HCT116 (cell line): ENCODE measurements around the gene FAIM. TPM values are rescaled to one million over a fixed set of nuclear protein-coding genes. Genes with fewer than 3 reads are reported as not detected.

Source experiments
- ATAC-seq: fragments of 200-7000 bp; cut with Tn5 transposase; 2 replicates; pipeline ENCODE4 v1.9.1; 2020; ENCODE audit warnings: mild to moderate bottlenecking, moderate library complexity
- BruUV-seq: library from RNA; stranded (reverse); fragments of 400-500 nt; replicated peaks from 2 replicates; lab custom pipeline; 2021; lab: Mats Ljungman, UMichigan
- CTCF ChIA-PET: fragments of 300-600 bp; sonication (Branson Sonifier 250); formaldehyde crosslinking; loops from one replicate; lab custom pipeline; 2021; ENCODE audit warnings: antibody characterized with exemption; lab: Charles Lee
- POLR2A ChIA-PET: fragments of 300-600, 350-600 bp; sonication (Branson Sonifier 250); formaldehyde crosslinking; loops from one replicate; lab custom pipeline; 2021; ENCODE audit warnings: antibody characterized with exemption; lab: Charles Lee
- RAD21 ChIA-PET, 2 experiments: fragments of 300-600 bp; sonication (Branson Sonifier 250); formaldehyde crosslinking; loops; one replicate each; lab custom pipeline; 2023; ENCODE audit warnings: low total read pairs in 2 of 2; ENCODE audit not compliant: uncharacterized antibody in 2 of 2, unreplicated experiment in 2 of 2, low non-redundant PET in 1 of 2; lab: Charles Lee
- DNase-seq: peaks from one replicate; pipeline ENCODE4 v3.0.0-alpha.2; 2010; ENCODE audit warnings: low read depth, low spot score
- H2AFZ ChIP-seq: fragments of 200-600 bp; shearing (Covaris generic), sonication (generic); 2 replicates; pipeline ENCODE4 v1.6.1; 2017; ENCODE audit warnings: low read depth, mixed run types, mixed read lengths, antibody characterized with exemption, low read length; ENCODE audit not compliant: poor library complexity, severe bottlenecking
- H3K27ac ChIP-seq: 2 replicates; pipeline ENCODE4 v1.5.1; 2012; ENCODE audit warnings: low read depth, low read length
- H3K27me3 ChIP-seq: fragments of 200-600 bp; sonication (generic); 2 replicates; pipeline ENCODE4 v1.6.1; 2016; ENCODE audit warnings: mixed run types, low read length, mixed read lengths; ENCODE audit not compliant: insufficient read depth
- H3K36me3 ChIP-seq, 2 experiments: fragments of 200-500 bp in 1 of 2; fragments of 200-600 bp in 1 of 2; sonication (Bioruptor generic) in 1 of 2; sonication (generic) in 1 of 2; 2 replicates each; pipeline versions ENCODE4 v1.5.1 to v1.6.1; 2014 to 2016; ENCODE audit warnings: low read length in 2 of 2, inconsistent platforms in 1 of 2, mixed read lengths in 1 of 2, mixed run types in 1 of 2; ENCODE audit not compliant: insufficient read depth in 2 of 2, control insufficient read depth in 1 of 2
- H3K4me1 ChIP-seq, 2 experiments: fragments of 200-600 bp in 1 of 2; sonication (generic) in 1 of 2; 2 replicates each; pipeline versions ENCODE4 v1.5.1 to v1.6.1; 2012 to 2017; ENCODE audit warnings: low read length in 2 of 2, inconsistent platforms in 1 of 2, mild to moderate bottlenecking in 1 of 2, mixed read lengths in 1 of 2, mixed run types in 1 of 2, moderate library complexity in 1 of 2; ENCODE audit not compliant: insufficient read depth in 2 of 2, control insufficient read depth in 1 of 2
- H3K4me2 ChIP-seq: fragments of 200-600 bp; sonication (generic); 2 replicates; pipeline ENCODE4 v1.6.1; 2017; ENCODE audit warnings: mixed run types, low read length, mixed read lengths
- H3K4me3 ChIP-seq, 2 experiments: fragments of 200-600 bp in 1 of 2; sonication (generic) in 1 of 2; replicated peaks in 1 of 2; 2 replicates each; pipeline ENCODE4 v1.5.1; 2011 to 2016; ENCODE audit warnings: low read length in 2 of 2, control low read depth in 1 of 2, low read depth in 1 of 2, mild to moderate bottlenecking in 1 of 2, mixed read lengths in 1 of 2, mixed run types in 1 of 2
- H3K79me2 ChIP-seq: fragments of 200-600 bp; sonication (generic); 2 replicates; pipeline ENCODE4 v1.6.1; 2017; ENCODE audit warnings: mild to moderate bottlenecking, mixed run types, low read length, moderate library complexity, mixed read lengths; ENCODE audit not compliant: insufficient read depth
- H3K9ac ChIP-seq: fragments of 200-600 bp; sonication (generic); 2 replicates; pipeline ENCODE4 v1.6.1; 2016; ENCODE audit warnings: low read length, mixed read lengths
- H3K9me2 ChIP-seq: fragments of 200-600 bp; sonication (generic), shearing (Covaris generic); 2 replicates; pipeline ENCODE4 v1.6.1; 2017; ENCODE audit warnings: mixed run types, mild to moderate bottlenecking, moderate library complexity; ENCODE audit not compliant: insufficient read depth
- H3K9me3 ChIP-seq, 2 experiments: fragments of 200-500 bp in 1 of 2; fragments of 200-600 bp in 1 of 2; sonication (Bioruptor generic) in 1 of 2; sonication (generic) in 1 of 2; 2 replicates each; pipeline ENCODE4 v1.6.1; 2014 to 2017; ENCODE audit warnings: low read length in 2 of 2, mixed read lengths in 2 of 2, inconsistent platforms in 1 of 2, low read depth in 1 of 2, mild to moderate bottlenecking in 1 of 2, mixed run types in 1 of 2, moderate library complexity in 1 of 2; ENCODE audit not compliant: control insufficient read depth in 1 of 2, insufficient read depth in 1 of 2
- H4K20me1 ChIP-seq: fragments of 200-600 bp; sonication (generic), shearing (Covaris generic); 2 replicates; pipeline ENCODE4 v1.6.1; 2017; ENCODE audit warnings: mixed run types, mild to moderate bottlenecking, moderate library complexity; ENCODE audit not compliant: insufficient read depth
- CBX3 ChIP-seq: IDR thresholded peaks from 2 replicates; pipeline ENCODE4 v1.6.1; 2012; ENCODE audit warnings: low read depth
- CEBPB ChIP-seq: IDR thresholded peaks from 2 replicates; pipeline ENCODE4 v1.6.1; 2012; ENCODE audit warnings: low read depth
- EGR1 ChIP-seq: IDR thresholded peaks from 2 replicates; pipeline ENCODE4 v1.6.1; 2012; ENCODE audit warnings: low read depth
- EZH2phosphoT487 ChIP-seq: fragments of 200-600 bp; IDR thresholded peaks from 2 replicates; pipeline ENCODE4 v1.6.1; 2018; ENCODE audit warnings: antibody characterized with exemption, borderline replicate concordance
- POLR2A ChIP-seq: IDR thresholded peaks from 2 replicates; pipeline ENCODE4 v1.7.0; 2011; ENCODE audit warnings: borderline replicate concordance; ENCODE audit not compliant: insufficient read depth, insufficient read length; ENCODE audit errors: extremely low read depth
- POLR2AphosphoS5 ChIP-seq: IDR thresholded peaks from 2 replicates; pipeline ENCODE4 v1.6.1; 2011; ENCODE audit warnings: mild to moderate bottlenecking, low read depth, low read length, moderate library complexity
- SIN3A ChIP-seq: IDR thresholded peaks from 2 replicates; pipeline ENCODE4 v1.6.1; 2012; ENCODE audit warnings: low read depth
- SRF ChIP-seq: IDR thresholded peaks from 2 replicates; pipeline ENCODE4 v1.6.1; 2012; ENCODE audit warnings: low read depth
- TCF7L2 ChIP-seq: IDR thresholded peaks from 2 replicates; pipeline ENCODE4 v1.7.0; 2011; ENCODE audit warnings: borderline replicate concordance, inconsistent platforms; ENCODE audit not compliant: insufficient read depth, insufficient read length; ENCODE audit errors: extremely low read depth
- YY1 ChIP-seq: IDR thresholded peaks from 2 replicates; pipeline ENCODE4 v1.6.1; 2011; ENCODE audit warnings: low read length, low read depth, moderate library complexity, mild to moderate bottlenecking; ENCODE audit not compliant: insufficient replicate concordance; ENCODE audit errors: extremely low read depth
- ZFX ChIP-seq: fragments of 450-650 bp; IDR thresholded peaks from 2 replicates; pipeline ENCODE4 v1.6.1; 2017
- ZNF274 ChIP-seq: fragments of 200-500 bp; sonication (Bioruptor generic); IDR thresholded peaks from 2 replicates; pipeline ENCODE4 v1.6.1; 2014; ENCODE audit warnings: mild to moderate bottlenecking, low read depth, low read length, inconsistent platforms
- intact Hi-C: fragments of 100-400 bp; cut with micrococcal nuclease; formaldehyde crosslinking; loops from 2 replicates; pipeline ENCODE4 v1.10.0; 2022
- total RNA-seq: library from RNA; stranded (reverse); gene quantifications from one replicate; pipeline ENCODE4 v1.2.1, GENCODE V29; 2021; ENCODE audit not compliant: unreplicated experiment
- TF ChIP-seq, protein P1 (sequence below): IDR thresholded peaks from 2 replicates; pipeline ENCODE4 v1.6.1; 2012
- TF ChIP-seq, protein P2 (sequence below), 3 experiments: fragments of 200-600 bp in 1 of 3; sonication (generic) in 1 of 3; IDR thresholded peaks in 2 of 3; conservative IDR thresholded peaks in 1 of 3; 2 replicates each; pipeline ENCODE4 v1.5.1; 2012 to 2017; ENCODE audit warnings: low read depth in 2 of 3, low read length in 2 of 3, antibody characterized with exemption in 1 of 3, borderline replicate concordance in 1 of 3, control low read depth in 1 of 3, mild to moderate bottlenecking in 1 of 3, mixed read lengths in 1 of 3, mixed run types in 1 of 3, moderate library complexity in 1 of 3; ENCODE audit not compliant: insufficient read depth in 1 of 3
- TF ChIP-seq, protein P3 (sequence below): IDR thresholded peaks from 2 replicates; pipeline ENCODE4 v1.6.1; 2012

Gene FAIM
- total RNA-seq, 1 experiment from 2014 or later, result 12.2 TPM

DNA sequence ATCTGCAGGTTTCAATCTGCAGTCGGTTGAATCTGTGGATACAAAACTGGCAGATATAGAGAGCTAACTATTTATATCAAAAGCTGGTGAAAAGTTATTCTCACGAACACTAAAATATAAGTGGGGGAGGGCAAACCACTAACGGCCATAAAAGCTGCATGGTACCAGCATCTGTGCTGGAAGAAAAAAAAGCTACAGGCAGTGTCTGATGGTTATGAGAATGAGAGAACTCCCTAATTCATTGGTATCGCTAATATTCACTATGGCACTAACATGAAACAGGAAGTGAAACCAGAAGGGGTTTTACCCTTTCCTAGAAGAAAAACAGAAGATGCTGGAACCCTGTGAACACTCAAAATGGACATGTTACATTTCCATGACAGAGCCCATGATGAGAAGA, 30.4 kb upstream of the FAIM start:
- ATAC-seq, result no peak
- Histone ChIP-seq H3K9ac (no peak overlapping the region), H3K9me2 (no peaks in the 10 kb centered on the region), H3K4me2 (no peak overlapping the region)
- CTCF ChIA-PET, result no interaction called here
- intact Hi-C loops, result no loop called here
- TF ChIP-seq POLR2AphosphoS5, result no peak
- TF ChIP-seq ZFX, result no peak
- no peak for TF ChIP-seq TCF7L2
- no peak for TF ChIP-seq SIN3A
- TF ChIP-seq CBX3, result no peak
- no peak for TF ChIP-seq ZNF274
- TF ChIP-seq, all 23 proteins: peak for 0
- DNase-seq, result no peak
- POLR2A ChIA-PET, result no interaction called here
- no peak overlapping the region for H3K27ac ChIP-seq
- no peaks in the 10 kb centered on the region for H3K27me3 ChIP-seq
- RAD21 ChIA-PET, result no interaction called here
- H4K20me1 ChIP-seq, result no peaks in the 10 kb centered on the region
- BruUV-seq, result no TSS peak
- no peak overlapping the region for H2AFZ ChIP-seq
- H3K4me1 ChIP-seq, result no peaks in the 10 kb centered on the region
- H3K36me3 ChIP-seq, result 0 out of 4 replicates have a peak, but pooled peaks cover 0 to 5% of the 10 kb centered on the region in 2 experiments
- H3K79me2 ChIP-seq, result peaks cover 44% of the 10 kb centered on the region
- no peak overlapping the region for H3K4me3 ChIP-seq
- 0 out of 4 replicates have a peak, but pooled peaks cover 0 to 4% of the 10 kb centered on the region in 2 experiments for H3K9me3 ChIP-seq

DNA sequence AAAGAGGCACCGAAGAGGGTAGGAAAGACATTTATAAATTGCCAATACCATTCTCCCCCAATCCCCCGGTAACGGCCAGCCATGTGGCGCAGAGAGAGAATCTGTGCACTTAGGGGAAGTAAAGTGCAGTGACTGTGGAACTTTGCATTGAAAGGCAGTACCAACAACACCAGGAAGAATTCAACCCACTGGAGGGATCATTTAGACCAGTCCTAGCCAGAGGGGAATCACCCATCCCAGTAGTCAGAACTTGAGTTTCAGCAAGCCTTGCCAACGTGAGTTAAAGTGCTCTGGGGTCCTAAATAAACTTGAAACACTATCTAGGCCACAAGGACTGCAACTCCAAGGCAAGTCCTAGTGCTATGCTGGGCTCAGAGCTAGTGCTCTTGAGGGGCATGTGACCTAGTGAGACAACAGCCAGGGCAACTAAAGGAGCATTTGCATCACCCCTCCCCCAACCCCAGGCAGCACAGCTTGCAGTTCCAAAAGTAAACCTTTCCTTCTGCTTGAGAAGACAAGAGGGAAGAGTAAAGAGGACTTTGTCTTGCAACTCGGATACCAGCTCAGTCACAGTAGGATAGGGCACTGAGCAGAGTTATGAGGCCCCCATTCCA, 29.5 kb upstream of the FAIM start:
- peaks cover 51% of the 10 kb centered on the region for H3K79me2 ChIP-seq
- no peaks in the 10 kb centered on the region for H4K20me1 ChIP-seq
- no peaks in the 10 kb centered on the region for H3K9me3 ChIP-seq
- CTCF ChIA-PET, result no interaction called here
- POLR2A ChIA-PET, result no interaction called here
- H3K27ac ChIP-seq, result no peak overlapping the region
- H3K27me3 ChIP-seq, result no peaks in the 10 kb centered on the region
- RAD21 ChIA-PET, result no interaction called here
- H3K4me3 ChIP-seq, result no peak overlapping the region
- H3K9ac ChIP-seq, result no peak overlapping the region
- H3K4me1 ChIP-seq, result no peaks in the 10 kb centered on the region
- 0 out of 4 replicates have a peak, but pooled peaks cover 0 to under 1% of the 10 kb centered on the region in 2 experiments for H3K36me3 ChIP-seq
- H3K9me2 ChIP-seq, result no peaks in the 10 kb centered on the region
- no peak overlapping the region for H3K4me2 ChIP-seq
- DNase-seq (no peak), ATAC-seq (no peak)
- BruUV-seq, result no TSS peak
- H2AFZ ChIP-seq, result no peak overlapping the region
- intact Hi-C loops, result no loop called here
- no peak for TF ChIP-seq POLR2A
- no peak for TF ChIP-seq EZH2phosphoT487
- no peak for TF ChIP-seq ZFX
- no peak for TF ChIP-seq SIN3A
- TF ChIP-seq, protein P1, sequence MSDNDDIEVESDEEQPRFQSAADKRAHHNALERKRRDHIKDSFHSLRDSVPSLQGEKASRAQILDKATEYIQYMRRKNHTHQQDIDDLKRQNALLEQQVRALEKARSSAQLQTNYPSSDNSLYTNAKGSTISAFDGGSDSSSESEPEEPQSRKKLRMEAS, result no peak
- no peak for TF ChIP-seq YY1
- TF ChIP-seq EGR1, result no peak
- TF ChIP-seq TCF7L2, result no peak
- no peak for TF ChIP-seq SRF
- TF ChIP-seq, protein P2, sequence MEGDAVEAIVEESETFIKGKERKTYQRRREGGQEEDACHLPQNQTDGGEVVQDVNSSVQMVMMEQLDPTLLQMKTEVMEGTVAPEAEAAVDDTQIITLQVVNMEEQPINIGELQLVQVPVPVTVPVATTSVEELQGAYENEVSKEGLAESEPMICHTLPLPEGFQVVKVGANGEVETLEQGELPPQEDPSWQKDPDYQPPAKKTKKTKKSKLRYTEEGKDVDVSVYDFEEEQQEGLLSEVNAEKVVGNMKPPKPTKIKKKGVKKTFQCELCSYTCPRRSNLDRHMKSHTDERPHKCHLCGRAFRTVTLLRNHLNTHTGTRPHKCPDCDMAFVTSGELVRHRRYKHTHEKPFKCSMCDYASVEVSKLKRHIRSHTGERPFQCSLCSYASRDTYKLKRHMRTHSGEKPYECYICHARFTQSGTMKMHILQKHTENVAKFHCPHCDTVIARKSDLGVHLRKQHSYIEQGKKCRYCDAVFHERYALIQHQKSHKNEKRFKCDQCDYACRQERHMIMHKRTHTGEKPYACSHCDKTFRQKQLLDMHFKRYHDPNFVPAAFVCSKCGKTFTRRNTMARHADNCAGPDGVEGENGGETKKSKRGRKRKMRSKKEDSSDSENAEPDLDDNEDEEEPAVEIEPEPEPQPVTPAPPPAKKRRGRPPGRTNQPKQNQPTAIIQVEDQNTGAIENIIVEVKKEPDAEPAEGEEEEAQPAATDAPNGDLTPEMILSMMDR (IDR thresholded peaks at IDR 0.05 in 2 of 3, conservative IDR thresholded peaks at IDR 0.05 in 1 of 3; ENCODE audit: borderline replicate concordance in 1 of 3, insufficient read depth in 1 of 3, low read depth in 2 of 3, low read length in 2 of 3), result no peak
- TF ChIP-seq, protein P3, sequence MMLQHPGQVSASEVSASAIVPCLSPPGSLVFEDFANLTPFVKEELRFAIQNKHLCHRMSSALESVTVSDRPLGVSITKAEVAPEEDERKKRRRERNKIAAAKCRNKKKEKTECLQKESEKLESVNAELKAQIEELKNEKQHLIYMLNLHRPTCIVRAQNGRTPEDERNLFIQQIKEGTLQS, result no peak
- no peak for TF ChIP-seq ZNF274
- no peak for TF ChIP-seq CEBPB
